GM19455 (cell line): ENCODE data around the gene ZNF234.
A peak's percentile ranks its signal among the peaks of the same experiment; 100 is the strongest.
"Not testable (repeated sequence)": the region's sequence is repeated elsewhere in the genome, so short reads cannot be mapped to it uniquely, and the experiment has no call there.

Experiments used
- ATAC-seq: cut with Tn5 transposase; IDR thresholded peaks from one replicate; pipeline ENCODE4 v1.9.1; 2021; ENCODE audit not compliant: unreplicated experiment

Gene ZNF234

GRCh38 chr19:44180968-44181367 is 39.6 kb downstream of the ZNF234 start:
- no peak for ATAC-seq

- no peak for ATAC-seq
Measured at GRCh38 chr19:44182145-44182544, 40.8 kb downstream of the ZNF234 start.

- no peak for ATAC-seq
Measured at GRCh38 chr19:44190020-44190419, 48.7 kb downstream of the ZNF234 start.

- ATAC-seq, result no peak
Measured at GRCh38 chr19:44192127-44192526, 50.8 kb downstream of the ZNF234 start.

- no peak for ATAC-seq
Measured at GRCh38 chr19:44196772-44197171, 55.4 kb downstream of the ZNF234 start.

GRCh38 chr19:44202470-44202869 is 61.1 kb downstream of the ZNF234 start:
- no peak for ATAC-seq

GRCh38 chr19:44202974-44203373 is 61.6 kb downstream of the ZNF234 start:
- no peak for ATAC-seq

GRCh38 chr19:44203877-44204276 is 62.5 kb downstream of the ZNF234 start:
- not testable (repeated sequence) for ATAC-seq

- no peak for ATAC-seq
Measured at GRCh38 chr19:44204772-44205171, 63.4 kb downstream of the ZNF234 start.

- ATAC-seq, result peak; percentile 87
Measured at GRCh38 chr19:44207126-44207803, 65.9 kb downstream of the ZNF234 start.
